GM19463 (cell line): ENCODE measurements around the gene CNOT10.
"Not testable (repeated sequence)": the region's sequence is repeated elsewhere in the genome, so short reads cannot be mapped to it uniquely, and the experiment has no call there.

ENCODE experiments used
- ATAC-seq: cut with Tn5 transposase; IDR thresholded peaks from one replicate; pipeline ENCODE4 v1.9.1; 2021; ENCODE audit warnings: mild to moderate bottlenecking, moderate library complexity; ENCODE audit not compliant: unreplicated experiment

Gene CNOT10

DNA sequence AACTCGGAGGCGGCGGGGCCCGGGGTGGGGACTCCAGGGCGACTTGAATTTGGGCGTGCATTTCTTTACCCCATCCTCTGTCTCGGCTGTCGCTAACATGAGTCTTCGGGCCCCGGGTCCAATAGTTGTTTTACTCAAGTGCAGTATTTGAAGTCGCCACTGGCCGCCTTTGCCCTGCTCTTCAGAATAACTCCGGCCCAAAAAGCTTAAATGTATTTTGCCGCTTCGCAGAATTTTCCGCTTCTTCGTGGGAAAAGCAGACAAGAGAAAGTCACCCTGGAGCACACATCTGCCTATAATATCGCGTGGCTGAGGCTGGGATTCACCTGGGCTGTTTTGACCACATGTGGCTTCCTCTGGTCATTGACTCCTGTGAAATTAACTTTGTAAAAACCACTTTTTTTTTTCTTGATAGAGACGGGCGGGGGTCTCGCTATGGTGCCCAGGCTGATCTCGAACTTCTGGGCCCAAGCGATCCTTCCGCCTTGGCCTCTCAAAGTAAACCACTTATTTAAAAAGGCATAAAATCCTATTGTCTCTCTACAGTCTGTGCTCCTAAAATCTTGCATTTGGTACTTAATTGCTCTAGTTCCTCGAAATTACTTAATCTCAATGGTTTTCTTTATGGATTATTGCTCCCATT is 676 bp downstream of the CNOT10 start:
- ATAC-seq = no peak

DNA sequence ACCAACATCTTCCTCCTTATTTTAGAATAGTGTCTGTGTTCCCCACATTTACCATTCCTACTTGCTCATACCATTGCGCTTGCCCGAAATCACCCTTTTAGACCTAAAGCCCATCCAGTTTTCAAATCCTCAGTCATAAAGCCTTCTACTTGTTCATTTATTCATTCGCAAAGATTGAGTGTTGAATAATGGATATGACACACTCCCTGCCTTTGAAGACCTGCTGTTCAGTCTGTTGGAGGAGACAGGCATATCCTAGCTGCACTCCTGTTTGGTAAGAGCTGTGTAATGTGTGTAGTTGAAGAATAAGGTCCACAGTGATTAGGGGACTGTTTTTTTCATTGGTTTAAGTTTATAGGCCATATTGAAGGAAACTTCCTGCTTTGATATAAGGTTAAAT is 1.7 kb downstream of the CNOT10 start:
- ATAC-seq = no peak

DNA sequence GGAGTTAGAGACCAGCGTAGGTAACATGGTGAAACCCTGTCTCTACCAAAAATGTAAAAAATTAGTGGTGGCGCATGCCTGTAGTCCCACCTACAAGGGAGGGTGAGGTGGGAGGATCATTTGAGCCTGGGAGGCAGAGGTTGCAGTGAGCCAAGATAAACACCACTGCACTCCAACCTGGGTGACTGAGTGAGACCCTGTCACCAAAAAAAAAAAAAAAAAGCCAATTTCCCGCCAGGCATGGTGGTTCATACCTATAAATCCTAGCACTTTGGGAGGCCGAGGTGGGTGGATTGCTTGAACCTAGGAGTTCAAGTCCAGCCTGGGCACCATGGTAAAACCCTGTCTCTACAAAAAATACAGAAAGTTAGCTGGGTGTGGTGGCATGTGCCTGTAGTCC is 6.9 kb downstream of the CNOT10 start:
- no peak for ATAC-seq

- ATAC-seq = no peak
These were observed 11.5 kb downstream of the CNOT10 start for GRCh38 chr3:32696523-32696922.

DNA sequence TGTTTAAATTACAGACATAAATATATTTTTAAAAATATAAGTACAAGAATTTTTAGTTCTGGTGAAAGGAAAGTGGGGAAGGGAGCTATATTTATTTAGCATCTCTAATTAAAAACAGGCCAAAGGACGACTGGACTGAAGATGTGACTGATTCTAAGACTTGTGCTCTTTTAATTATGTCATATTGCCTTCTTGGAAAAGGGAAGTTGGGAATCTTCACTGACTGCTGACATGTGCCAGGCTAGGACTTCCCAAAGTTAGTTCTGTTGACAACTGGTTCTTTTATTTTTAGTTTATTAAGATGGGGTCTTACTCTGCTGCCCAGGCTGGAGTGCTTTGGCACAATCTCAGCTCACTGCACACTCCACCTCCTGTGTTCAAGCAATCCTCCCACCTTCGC is 13.5 kb downstream of the CNOT10 start:
- ATAC-seq = no peak

- ATAC-seq = no peak
These were observed 14.4 kb downstream of the CNOT10 start for GRCh38 chr3:32699429-32699828.

GRCh38 chr3:32700244-32700643 is 15.3 kb downstream of the CNOT10 start:
- ATAC-seq = no peak

- ATAC-seq = no peak
These were observed 18.5 kb downstream of the CNOT10 start for GRCh38 chr3:32703491-32703972.

- no peak for ATAC-seq
These were observed 20.2 kb downstream of the CNOT10 start for GRCh38 chr3:32705232-32705631.

- no peak for ATAC-seq
These were observed 21.5 kb downstream of the CNOT10 start for GRCh38 chr3:32706348-32707025.

GRCh38 chr3:32707026-32707370 is 22.0 kb downstream of the CNOT10 start:
- ATAC-seq = no peak

- ATAC-seq = no peak
These were observed 23.8 kb downstream of the CNOT10 start for GRCh38 chr3:32708672-32709283.

- ATAC-seq = no peak
These were observed 24.4 kb downstream of the CNOT10 start for GRCh38 chr3:32709346-32709745.

GRCh38 chr3:32712506-32713055 is 27.6 kb downstream of the CNOT10 start:
- no peak for ATAC-seq

GRCh38 chr3:32713181-32713580 is 28.2 kb downstream of the CNOT10 start:
- ATAC-seq = no peak

GRCh38 chr3:32719335-32719734 is 34.3 kb downstream of the CNOT10 start:
- ATAC-seq = no peak

- no peak for ATAC-seq
These were observed 34.9 kb downstream of the CNOT10 start for GRCh38 chr3:32719931-32720330.

DNA sequence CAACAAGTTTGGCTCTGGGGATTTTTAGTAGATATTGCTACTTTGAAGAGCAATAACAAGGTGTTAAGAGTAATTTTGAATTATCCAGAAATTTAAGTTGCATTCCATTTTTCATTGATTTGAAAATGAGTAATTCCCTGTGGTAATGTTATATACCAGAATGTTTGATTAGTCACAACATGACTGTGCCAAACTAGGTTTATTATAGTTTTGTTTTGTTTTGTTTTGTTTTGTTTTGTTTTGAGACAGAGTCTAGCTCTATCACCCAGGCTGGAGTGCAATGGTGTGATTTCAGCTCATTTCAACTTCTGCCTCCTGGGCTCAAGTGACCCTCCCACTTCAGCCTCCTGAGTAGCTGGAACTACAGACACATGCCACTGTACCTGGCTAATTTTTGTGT is 40.7 kb downstream of the CNOT10 start:
- ATAC-seq = no peak

- ATAC-seq = no peak
These were observed 48.7 kb downstream of the CNOT10 start for GRCh38 chr3:32733631-32734229.

GRCh38 chr3:32734756-32735155 is 49.8 kb downstream of the CNOT10 start:
- no peak for ATAC-seq

GRCh38 chr3:32743470-32743869 is 58.5 kb downstream of the CNOT10 start:
- not testable (repeated sequence) for ATAC-seq

DNA sequence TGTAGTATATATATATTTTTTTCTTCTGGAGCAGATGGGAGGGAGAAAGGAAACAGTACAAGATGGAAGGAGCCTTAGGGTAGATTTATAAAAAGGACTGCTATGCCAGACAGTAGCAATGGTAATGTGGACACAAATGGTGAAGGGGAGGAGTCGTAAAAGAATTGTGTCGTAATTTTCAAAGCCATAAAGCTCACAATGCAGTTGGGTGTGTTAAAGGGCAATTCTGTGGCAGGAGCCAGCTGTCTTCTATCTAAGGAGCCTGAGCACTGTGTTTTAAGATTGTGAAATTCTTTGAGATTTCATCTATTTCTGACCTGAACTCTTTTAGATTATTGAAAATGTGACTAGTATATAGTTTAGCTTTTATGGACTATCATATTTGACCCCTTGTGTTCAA is 58.9 kb downstream of the CNOT10 start:
- no peak for ATAC-seq
